ENCODE measurements around the gene GRID1.
"Not testable (repeated sequence)": the region's sequence is repeated elsewhere in the genome, so short reads cannot be mapped to it uniquely, and the experiment has no call there.

GRID1 gene

DNA sequence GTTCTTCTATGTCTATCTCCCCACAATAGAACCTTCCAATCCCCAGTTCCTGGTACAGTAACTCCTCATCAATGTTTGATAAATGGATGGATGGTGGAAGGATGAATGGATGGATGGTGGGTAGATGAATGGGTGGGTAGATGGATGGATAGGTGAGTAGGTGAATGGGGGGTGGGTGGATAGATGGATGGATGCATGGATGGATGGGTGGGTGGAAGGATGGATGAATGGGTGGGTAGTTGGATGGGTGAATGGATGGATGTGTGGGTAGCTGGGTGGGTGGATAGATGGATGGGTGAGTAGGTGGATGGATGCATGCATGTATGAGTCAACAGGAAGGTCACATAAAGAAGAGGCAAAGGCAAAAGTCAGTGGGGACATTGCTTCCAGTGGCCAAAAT lies 116.8 kb downstream of the GRID1 start:
- no peak for DNase-seq

DNA sequence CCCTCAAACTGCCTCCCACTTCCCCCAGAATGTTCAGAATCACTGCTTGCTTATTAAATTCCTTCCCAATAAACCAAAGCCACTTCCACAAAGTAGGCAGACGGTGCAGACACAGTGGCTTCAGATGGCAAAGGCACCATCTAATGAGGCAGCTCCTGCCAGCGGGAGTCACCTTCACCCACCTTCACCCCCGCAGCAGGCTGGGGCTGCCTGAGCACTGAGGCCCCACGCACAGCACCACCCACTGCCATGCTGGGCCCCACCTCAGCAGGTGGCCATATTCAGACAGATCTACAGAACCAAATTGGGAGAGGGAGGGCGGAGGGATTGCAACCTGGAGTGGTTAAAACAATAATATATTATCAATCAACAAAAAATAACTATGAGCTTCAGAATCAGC lies 118.5 kb downstream of the GRID1 start:
- no peak for DNase-seq

DNA sequence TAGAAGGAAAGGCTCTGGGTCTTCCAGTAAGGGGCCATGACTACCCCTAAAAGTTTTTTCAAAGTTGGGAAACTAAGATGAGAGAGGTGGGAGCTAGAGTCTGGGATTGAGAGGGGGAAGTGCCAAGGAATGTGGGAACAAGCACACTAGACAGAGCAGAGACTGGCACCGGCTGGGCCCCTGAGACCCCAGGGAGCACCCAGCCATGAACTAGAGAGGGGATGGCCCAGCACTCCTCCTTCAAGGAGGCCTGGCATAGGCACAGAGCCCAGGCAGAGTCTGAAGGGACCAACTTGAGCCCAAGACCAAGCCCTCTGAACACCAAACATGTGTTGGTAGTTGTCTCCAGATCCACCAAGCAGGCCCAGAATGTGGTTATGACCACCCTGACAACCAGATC lies 119.0 kb downstream of the GRID1 start:
- DNase-seq = no peak

DNA sequence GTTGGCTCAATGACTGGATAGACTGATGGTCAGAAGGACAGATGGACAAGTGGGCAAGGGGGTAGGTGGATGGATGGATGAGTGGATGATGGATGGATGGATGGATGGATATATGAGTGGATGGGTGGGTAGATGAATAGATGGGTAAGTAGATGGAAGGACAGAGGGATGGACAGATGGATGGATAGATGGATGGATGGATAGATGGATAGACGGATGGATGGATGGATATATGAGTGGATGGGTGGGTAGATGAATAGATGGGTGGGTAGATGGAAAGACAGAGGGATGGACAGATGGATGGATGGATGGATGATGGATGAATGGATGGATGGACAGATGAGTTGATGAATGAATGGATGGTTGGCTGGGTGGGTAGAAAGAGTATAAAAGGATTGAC lies 119.5 kb downstream of the GRID1 start:
- no peak for DNase-seq

DNA sequence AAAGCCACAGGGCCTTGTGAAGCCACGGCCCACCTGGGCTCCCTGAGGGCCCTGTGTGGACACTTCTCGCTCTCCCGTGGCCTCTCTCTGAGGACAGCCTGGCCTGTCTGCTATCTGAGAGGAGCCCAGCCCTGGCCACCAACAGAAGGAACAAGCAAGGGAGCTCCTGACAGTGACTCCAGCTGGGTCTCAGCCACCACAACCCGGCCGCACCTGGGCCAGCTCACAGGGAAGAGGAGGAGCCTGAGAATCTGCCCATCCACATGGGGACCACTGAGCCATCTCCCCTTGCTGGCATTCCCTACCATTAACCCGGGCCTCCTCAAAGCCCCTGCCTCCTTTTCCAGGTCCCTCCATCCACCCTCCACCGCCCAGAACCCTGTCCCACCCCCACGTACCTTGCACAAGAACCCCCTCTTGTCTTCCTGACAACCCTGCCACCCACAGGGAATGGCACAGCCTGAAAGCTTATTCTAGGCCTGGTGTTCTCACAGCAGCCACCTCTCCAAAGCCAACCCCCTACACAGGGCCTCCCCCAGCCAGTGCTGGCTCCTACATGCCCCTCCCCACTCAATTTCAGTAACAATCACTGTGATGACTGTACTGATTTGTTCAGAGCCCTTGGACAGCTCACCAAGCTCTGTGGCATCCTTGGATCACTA lies 120.2 kb downstream of the GRID1 start:
- DNase-seq = no peak

DNA sequence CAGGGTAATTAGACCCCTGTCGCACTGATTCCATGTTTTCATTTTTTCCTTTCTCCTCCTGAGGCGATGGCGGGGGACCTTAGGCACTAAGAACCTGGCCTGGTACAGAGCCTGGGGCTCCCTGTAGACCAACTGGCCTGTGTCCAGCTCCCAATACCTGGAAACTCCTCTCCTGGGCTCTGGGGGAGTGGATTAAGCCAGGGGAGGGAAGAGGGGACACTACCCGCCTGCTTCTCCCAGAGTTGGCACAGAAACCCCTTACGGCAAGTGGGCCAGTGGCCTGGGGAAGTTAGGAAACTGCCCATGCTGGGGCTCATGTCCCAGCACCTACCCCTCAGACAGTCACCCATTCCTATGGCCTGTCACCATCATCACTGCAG lies 121.6 kb downstream of the GRID1 start:
- no peak for DNase-seq

DNA sequence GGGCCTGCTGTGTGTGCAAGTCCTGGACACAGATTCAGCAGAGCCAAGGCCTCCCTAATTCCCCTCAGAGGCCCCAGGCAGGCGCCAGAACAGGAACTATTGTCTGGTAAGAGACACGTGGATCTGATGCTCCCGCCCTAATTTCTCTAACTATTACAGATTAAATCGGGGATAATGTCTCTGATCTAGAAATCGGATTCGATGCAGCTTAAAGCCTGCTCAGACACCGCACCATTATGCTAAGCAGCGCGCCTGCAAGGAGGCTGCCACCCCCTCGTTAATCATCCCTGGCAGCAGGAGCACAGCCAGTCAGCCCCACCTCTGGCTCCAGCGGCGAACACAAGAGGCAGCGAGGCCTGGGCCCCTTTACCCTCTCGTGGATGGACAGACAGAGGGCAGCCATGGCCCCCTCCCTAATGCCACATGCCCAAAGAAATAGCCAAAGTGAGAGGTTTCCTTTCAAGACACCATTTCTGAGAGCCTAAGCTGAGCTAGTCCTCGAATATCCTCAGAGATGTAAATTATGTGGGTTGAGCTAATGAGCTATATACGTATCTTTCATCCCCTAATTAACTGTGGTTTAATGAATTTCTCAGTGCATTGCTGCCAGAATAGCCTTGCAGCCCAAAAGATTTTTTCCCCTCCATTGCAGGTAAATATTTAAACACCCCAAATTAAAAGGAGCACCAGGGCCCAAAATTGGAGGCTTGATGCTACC lies 122.1 kb downstream of the GRID1 start:
- DNase-seq = no peak

DNA sequence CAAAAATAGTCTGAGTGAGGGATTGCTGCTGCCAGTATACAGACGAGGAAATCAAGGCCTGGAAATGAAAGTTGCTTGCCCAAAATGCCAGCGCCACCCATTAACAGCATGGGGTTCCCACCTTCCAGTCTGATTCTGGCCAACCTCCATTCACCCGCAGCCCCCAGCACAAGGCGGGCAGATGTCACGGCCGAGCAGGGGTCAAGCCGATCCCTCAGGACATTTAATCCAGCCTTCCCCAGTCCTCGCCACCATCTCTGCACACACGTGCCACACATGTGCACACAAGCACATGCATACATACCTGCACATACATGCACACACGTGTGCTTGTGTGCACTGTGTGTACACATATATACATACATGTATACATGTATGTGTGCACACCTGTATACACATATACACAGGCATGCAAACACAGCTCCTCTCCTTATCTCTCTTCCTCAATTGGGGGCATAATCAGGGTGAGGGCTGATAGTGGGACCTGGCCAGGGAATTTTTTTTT lies 122.9 kb downstream of the GRID1 start:
- no peak for DNase-seq

DNA sequence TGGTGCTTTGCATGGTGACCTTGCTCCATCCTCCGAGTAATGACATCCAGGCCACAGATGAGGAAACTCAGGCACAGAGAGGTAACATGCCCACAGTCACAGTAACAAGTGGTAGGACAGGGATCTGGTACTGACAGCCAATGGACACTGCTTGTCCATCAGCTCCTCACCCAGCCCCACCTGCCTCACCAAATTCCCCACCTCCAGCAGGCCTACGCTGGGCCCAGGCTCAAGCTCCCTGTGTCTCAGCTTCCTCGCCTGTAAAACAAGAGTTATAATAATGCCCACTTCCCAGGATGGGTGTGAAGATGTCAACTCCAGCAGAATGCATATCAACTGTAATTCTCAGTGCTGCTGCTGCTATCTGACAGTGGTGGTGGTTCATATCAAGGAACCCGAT lies 123.8 kb downstream of the GRID1 start:
- no peak for DNase-seq

DNA sequence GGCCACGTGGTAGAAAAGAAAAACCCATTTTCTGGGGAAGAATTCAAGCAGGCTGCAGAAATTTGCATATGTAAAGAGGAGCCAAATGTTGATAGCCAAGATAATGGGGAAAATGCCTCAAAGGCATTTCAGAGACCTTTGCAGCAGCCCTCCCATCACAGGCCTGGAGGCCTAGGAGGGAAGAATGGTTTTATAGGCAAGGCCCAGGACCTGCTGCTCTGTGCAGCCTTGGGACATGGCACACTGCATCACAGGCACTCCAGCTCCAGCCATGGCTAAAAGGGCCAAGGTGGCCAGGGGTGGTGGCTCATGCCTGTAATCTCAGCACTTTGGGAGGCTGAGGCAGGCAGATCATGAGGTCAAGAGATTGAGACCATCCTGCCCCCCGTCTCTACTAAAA lies 128.5 kb downstream of the GRID1 start:
- DNase-seq = not testable (repeated sequence)

- DNase-seq = no peak
Observed at GRCh38 chr10:86234541-86235270, 131.9 kb downstream of the GRID1 start.

DNA sequence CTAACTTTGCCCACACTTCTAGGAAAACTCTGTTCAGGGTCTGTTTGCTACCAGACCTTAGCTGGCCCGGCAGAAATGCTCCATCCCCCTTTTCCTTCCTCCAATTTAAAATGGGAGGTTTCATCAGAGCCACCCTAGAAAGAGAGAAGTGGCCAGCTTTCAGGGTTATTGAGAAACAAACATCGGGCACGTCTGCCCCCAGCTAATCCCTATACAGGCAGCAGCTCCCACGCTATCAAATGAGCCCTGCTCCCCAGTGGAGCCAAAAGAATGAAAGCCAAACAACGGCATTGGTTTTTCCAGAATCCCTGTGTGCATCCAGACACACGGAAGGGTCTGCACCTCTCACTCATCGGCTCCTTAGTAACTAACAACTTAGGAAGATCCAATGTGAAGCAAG lies 132.5 kb downstream of the GRID1 start:
- DNase-seq = no peak

DNA sequence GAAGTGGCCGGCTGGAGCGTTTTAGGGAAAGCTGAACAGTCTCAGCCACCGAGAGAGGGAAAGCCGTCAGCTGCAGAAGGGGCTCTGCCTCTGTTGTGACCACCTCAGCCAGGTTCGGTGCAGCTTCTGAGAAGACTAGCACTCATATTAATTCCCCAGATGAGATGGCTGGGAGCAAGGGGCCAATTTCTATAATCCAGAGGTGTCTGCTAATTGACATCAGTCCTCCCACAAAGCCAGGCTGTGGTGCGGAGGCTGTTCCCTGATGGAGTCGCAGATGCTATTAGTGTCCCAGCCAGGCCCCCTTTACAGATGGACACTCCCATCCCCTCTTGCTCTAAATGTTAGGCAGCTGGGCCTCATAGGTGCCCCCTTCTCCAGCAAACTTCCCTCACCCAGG lies 133.5 kb downstream of the GRID1 start:
- DNase-seq = no peak

DNA sequence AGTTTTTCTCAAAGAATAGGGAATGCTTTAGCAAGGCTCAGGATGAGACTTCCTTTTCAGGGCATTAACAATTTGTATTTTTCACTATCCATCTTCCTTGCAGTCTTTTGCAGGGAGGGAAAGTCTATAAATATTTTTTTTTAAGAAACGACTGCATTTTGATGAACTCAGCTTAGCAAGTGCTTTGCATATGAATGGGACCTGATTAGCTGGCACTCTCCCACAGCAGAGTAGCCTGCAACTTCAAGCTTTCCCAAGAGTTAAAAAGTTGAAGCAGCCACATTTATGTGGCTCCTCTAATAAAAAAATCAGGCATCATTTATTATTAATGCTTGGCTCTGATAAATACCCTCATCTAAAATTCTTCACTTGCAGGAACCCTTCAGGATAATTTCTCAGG lies 134.0 kb downstream of the GRID1 start:
- DNase-seq = no peak

- no peak for DNase-seq
Observed at GRCh38 chr10:86231796-86232560, 134.6 kb downstream of the GRID1 start.

DNA sequence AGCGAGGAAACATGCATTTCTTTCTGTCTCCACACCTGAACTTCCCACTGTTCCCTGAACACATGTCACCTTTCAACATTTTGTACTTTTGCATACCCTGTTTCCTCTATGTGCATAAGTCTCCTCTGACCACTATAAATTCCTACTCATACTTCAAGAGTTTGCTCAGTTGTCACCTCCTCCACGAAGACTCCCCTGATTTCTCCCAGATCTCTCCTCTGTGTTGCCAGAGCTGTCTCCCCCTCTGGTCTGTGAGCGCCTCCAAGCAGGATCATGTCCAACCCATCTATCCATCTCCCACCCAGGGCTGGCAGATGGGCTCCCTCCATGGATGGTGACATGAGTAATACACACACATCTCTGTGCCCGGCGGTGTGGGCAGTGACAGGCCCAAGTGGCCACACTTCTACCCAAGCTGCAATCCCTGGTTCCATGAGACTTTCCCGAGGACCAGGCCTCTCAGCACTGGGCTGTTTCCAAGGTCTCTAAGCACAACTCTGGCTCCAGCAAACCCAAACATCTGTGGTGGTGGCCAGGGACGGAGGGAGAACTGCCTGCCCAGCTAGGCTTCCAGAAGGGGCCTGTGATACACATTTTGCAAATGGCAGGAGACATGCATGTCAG lies 135.9 kb downstream of the GRID1 start:
- no peak for DNase-seq

GRCh38 chr10:86229811-86230556 lies 136.6 kb downstream of the GRID1 start:
- no peak for DNase-seq

GRCh38 chr10:86229376-86229775 lies 137.2 kb downstream of the GRID1 start:
- no peak for DNase-seq

- no peak for DNase-seq
Observed at GRCh38 chr10:86227501-86228258, 138.9 kb downstream of the GRID1 start.

- no peak for DNase-seq
Observed at GRCh38 chr10:86226781-86227201, 139.8 kb downstream of the GRID1 start.

- DNase-seq = no peak
Observed at GRCh38 chr10:86226016-86226415, 140.6 kb downstream of the GRID1 start.
